CD4-positive, alpha-beta T cell treated with Interleukin-2 at 100 ng/mL for 4 hours (primary cell): ENCODE measurements around the gene DTX3L.
"Not testable (repeated sequence)": the region's sequence is repeated elsewhere in the genome, so short reads cannot be mapped to it uniquely, and the experiment has no call there.

ENCODE experiments used
- DNase-seq: peaks from one replicate; pipeline ENCODE4 v3.0.0-alpha.2; 2020; ENCODE audit warnings: low spot score

Gene DTX3L

GRCh38 chr3:122562923-122563716, 1.0 kb upstream of the DTX3L start:
- DNase-seq, result no peak

DNA sequence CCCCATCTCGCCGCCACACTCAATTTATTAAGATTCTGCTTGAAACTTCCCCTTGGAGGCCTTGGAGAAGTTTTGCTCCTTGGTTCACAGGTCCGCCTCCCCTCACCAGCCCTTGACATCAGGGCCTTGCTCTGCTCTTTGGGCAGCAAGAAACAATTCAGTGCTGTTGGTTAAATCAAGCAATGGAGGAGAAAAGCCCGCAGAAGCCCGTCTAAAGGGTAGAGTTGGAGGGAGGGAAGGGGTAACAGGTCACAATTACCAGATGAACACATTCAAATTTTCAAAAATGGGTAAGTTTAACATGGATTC, 467 bp upstream of the DTX3L start:
- DNase-seq, result peak; percentile 16

DNA sequence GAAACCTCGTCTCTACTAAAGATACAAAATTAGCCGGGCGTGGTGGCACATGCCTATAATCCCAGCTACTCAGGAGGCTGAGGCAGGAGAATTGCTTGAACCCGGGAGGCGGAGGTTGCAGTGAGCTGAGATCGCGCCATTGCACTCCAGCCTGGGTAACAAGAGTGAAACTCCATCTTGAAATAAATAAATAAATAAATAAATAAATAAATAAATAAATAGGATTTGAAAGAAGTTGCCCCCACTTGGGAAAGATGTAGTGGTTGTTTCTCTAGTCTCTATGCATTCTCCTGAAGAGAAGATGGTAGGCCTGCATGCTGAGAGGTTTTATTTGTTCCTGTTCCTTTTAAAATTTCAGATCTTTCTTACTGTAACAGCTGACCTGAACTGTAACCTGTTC, 4.0 kb downstream of the DTX3L start:
- not testable (repeated sequence) for DNase-seq

- DNase-seq, result no peak
Measured at GRCh38 chr3:122568755-122569154, 4.6 kb downstream of the DTX3L start.

GRCh38 chr3:122572940-122573412, 8.8 kb downstream of the DTX3L start:
- DNase-seq, result peak; percentile 64

DNA sequence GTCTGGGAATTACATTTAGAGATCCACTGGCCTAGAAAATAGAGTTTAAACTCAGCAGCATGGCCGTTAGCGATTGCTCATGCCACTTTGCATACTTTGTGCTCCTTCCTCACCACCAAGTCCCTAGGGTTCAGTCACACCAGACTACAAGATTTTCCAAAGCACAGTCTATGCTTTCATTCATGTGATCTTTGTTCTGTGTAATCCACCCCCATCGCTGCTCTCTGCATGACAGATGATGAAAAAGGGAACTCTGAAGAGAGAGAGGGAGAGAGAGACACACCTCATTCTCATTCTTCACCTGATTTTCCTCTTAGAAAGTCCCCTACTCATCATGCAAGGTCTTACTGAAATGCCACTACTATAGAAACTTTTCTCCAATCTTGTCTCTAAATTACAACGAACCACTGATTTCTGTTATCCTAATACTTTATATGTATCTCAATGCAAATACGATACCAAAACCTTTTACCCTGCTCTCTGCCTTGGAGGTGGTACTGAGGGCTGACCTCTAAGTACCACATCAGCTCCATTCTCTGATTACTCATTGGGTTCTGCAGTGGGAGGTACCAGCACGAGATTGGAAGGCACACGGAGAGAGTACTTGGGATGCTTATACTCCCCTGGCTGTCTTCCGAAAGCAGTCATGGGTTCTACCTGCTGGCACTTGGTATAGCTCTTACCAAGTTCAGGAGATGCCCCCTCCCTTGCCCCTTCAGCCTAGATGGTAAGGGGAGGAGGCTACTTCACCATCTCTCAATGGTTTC, 12.2 kb downstream of the DTX3L start:
- no peak for DNase-seq

- DNase-seq, result peak; percentile 61
Measured at GRCh38 chr3:122577409-122578031, 13.4 kb downstream of the DTX3L start, which contains the start of gene PARP15. Gene PARP15 (plus strand): TSS chr3:122577650. CDS start chr3:122577668, 18 bp downstream.

GRCh38 chr3:122578069-122578740, 14.1 kb downstream of the DTX3L start:
- DNase-seq, result no peak

- no peak for DNase-seq
Measured at GRCh38 chr3:122580470-122580869, 16.3 kb downstream of the DTX3L start.

DNA sequence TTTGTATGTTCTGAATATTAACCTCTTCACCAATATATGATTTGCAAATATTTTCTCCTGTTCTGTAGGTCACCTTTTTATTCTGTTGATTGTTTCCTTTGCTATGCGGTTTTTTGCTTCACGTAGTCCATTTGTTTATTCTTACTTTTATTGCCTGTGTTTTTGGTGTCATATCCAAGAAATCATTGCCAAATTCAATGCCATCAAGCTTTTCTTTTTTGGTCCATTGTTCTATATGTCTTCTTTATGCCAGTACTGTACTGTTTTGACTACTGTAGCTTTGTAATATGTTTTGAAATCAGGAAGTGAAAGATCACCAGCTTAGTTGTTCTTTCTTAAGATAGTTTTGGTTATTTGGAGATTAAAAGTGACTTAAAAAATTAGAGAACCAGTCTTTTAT, 17.5 kb downstream of the DTX3L start:
- no peak for DNase-seq

GRCh38 chr3:122582390-122582789, 18.3 kb downstream of the DTX3L start:
- no peak for DNase-seq

- no peak for DNase-seq
Measured at GRCh38 chr3:122586098-122586497, 22.0 kb downstream of the DTX3L start.

DNA sequence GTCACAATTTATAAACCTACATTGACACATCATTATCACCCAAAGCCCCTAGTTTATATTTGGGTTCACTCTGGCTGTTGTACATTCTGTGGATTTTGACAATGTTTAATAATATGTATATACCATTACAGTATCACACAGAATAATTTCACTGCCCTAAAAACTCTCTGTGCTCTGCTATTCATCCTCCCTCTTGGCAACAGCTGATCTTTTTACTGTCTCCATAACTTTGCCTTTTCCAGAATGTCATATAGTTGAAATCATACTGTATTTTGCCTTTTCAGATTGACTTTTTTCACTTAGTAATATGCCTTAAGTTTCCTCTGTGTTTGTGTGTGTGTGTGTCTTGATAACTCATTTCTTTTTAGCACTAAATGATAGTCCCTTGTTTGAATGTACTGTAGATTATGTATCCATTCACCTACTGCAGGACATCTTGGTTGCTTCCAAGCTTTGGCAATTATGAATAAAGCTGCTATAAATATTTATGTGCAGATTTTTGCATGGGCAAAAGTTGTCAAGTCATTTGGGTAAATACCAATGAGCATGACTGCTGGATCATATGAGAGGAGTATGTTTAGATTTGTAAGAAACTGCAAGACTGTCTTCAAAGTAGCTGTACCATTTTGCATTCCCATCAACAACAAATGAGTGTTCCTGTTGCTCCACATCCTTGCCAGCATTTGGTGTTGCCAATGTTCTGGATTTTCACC, 22.8 kb downstream of the DTX3L start:
- no peak for DNase-seq

DNA sequence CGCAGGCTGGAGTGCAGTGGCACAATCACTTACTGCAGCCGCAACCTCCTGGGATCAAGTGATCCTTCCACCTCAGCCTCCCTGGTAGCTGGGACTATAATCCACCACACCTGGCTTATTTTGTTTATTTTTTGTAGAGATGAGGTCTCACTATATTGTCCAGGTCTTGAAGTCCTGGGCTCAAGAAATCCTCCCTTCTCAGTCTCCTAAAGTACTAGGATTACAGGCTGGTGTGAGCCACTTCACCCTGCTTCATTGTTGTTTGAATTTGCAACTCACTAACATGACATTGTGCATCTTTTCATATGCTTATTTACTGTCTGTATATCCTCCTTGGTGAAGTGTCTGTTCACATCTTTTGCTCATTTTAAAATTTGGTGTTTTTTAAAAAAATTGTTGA, 23.4 kb downstream of the DTX3L start:
- no peak for DNase-seq

DNA sequence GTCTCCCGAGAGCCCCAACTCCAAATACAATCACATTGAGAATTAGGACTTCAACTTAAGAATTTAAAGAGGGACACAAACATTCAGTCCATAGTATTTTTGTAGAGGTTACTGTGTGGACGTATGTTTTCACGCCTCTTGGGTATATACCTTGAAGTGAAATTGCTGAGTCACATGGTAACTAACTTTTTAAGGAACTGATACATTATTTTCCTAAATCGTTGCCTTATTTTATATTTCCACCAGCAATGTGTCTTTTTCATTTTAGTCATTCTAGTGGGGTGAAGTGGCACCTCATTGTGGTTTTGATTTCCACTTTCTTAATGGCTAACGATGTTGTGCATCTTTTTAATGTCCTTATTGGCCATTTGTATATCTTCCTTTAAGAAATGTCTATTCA, 25.2 kb downstream of the DTX3L start:
- no peak for DNase-seq

DNA sequence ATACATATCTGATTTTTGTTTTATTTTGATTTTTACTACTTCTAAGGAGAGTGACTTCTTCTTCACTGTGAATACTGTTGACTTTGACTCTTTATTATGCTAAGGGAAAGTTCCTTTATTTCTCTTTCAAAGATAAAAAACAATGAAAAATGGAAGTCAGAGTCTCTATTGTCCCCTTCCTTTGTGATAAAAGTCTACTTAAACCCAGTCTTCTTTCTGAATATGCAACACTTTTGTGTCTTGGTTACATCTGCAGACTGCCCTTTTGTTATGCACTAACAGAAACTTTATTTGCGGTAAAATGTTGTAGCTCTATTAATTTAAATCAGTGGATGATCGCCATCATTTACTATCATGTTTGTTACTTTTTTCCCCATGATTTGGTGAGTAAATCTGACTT, 26.5 kb downstream of the DTX3L start:
- no peak for DNase-seq

- DNase-seq, result no peak
Measured at GRCh38 chr3:122594025-122594424, 29.9 kb downstream of the DTX3L start.

- no peak for DNase-seq
Measured at GRCh38 chr3:122598151-122598550, 34.0 kb downstream of the DTX3L start.

GRCh38 chr3:122598556-122598955, 34.4 kb downstream of the DTX3L start:
- DNase-seq, result no peak

DNA sequence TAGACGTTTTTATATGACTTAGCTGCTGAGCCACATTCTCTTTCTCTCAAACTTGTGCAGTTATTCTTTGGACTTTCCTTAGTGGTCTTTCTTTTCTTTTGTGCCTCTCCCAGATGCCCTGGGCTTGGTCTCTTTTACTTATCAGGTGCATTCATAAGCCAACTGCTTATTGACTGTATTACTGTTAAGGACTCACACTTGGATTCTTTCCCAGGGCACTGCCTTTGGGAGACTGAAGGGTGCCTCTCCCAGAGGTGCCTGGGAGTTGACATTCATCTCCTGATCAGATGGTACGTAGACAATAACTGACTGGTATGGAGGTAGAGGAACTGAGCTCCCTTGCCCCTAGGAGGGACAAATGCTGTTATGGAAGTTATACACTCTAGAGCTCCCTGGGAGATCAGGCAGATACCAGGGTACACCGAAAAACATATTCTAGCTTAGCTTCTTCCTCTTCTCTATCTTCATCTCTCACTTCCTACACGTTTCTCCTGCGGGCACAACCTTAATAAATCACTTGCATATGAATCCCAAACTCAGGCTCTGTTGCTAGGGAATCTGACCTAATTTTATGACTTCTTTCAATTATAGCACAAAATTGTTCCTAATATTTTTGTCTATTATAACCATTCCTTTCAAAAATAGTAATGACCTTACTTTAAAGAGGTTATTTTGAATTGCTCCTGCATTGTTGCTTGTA, 38.0 kb downstream of the DTX3L start:
- DNase-seq, result no peak

GRCh38 chr3:122603056-122603455, 38.9 kb downstream of the DTX3L start:
- DNase-seq, result no peak
